GM19043 (cell line): ENCODE results near the gene COTL1.
A peak's percentile ranks its signal among the peaks of the same experiment; 100 is the strongest.
"Not testable (repeated sequence)": the region's sequence is repeated elsewhere in the genome, so short reads cannot be mapped to it uniquely, and the experiment has no call there.

Experiments
- ATAC-seq: cut with Tn5 transposase; IDR thresholded peaks from one replicate; pipeline ENCODE4 v1.9.1; 2021; ENCODE audit warnings: low read depth; ENCODE audit not compliant: unreplicated experiment

COTL1 gene

DNA sequence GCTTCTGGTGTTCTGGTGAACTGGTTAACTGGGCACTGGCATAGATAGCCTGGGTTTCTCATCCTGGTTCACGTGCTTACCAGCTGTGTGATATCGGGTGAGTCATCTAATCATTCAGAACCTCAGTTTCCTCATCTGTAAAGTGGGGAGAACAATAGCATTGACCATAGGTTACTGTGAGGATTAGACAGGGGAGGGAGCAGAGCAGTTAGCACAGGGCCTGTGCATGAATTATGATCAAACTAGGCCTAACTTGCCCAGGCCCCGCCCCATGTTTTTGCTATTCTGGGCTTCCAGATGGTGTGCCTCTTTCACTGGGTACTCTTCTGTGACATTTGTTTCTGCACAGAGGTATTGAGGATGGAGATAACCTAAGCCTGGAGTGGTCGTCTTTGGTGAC, 25.8 kb upstream of the COTL1 start:
- no peak for ATAC-seq

DNA sequence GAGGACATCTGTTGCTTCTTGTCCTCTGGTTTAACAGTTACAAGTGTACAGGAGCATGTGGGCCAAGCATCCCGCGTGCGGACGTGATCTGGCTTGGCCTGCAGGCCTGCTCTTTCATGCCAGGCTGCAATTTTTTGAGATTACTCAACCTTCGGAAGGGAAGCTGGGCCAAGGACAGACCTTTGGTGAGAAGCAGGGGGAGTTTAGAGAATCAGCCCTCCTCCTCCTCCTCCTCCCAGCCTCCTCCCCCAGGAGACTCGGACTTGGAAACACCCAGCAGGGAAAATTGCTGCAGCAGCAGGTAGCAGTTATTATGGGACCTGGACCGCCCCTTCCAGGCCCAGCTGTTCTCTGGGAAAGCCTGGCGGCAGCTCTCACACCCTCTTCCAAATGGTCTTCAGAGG, 25.3 kb upstream of the COTL1 start:
- no peak for ATAC-seq

DNA sequence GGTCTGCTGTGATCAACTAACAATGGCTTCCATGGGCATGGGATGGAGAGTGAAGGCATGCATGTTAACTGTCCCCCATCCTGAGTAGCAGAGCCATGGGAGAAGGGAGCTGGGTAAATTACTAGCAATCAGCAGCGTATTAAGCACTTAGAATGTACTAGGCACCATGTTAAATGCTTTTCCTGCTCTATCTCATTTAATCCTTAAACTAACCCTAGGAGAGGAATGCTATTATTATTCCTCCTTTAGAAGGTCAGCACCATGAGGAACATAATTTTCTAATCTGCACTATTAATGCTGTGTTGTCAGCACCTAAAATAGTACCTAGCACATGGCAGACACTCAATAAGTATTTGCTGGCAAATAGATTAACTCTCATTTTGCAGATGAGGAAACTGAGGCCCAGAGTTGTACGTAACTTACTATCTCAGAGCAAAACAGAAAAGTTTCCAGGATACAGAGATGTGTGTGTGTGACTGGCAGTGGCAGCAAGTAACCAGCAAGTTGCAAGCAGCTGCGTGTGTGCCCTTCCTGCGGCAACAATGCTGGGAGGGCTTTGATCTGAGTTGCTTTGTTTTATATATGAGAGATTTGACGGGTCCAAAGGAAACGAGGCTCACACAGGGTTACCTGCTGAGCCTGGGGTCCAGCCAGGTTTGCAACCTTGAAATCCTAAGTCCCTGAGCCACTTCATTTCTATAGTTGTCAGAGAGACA, 23.9 kb upstream of the COTL1 start:
- peak; percentile 5 for ATAC-seq

DNA sequence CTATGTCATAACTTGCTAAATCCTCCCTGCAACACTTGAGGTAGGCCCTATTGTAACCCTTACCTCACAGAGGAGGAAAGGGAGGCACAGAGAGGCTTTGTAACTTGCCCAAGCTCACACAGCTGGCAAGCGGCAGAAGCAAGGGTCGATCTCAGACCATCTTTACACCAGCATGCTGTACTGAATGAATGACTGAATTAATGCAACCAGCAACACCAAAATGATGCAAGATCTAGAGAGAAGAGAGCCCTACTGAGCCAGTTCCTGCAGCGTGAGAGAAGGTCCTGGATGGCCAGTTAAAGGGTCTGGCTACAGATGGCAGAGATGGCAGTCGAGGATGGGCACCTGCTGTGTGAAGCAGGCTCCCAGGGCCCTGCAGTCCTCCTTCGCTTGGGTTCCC, 22.3 kb upstream of the COTL1 start:
- no peak for ATAC-seq

DNA sequence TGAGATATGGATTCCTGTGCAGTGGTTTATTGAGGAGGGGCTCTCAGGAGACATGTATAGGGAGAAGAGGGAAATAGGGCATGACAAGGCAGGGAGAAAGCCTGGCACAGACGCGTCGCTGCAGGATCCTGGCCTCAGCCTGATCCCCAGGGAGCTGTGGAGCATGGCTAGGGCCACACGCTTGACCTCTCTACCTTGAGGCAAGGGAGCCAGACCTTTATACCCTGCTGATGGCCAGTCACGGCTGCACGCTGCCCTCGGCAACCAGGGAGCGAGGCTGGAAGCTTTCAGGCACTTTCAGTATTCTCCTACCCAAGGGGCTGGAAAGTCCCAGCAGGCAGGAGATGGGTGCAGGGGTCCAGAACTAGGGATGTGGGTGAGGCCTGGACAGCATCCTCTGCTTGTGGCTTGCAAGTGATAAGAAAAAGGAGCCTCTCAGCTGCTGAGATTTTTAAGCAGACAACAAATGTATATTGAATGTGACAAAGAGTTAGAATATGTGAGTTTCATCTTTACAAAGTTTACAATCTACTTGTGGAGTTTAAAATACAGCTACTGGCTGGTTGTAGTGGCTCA, 20.4 kb upstream of the COTL1 start:
- ATAC-seq, result no peak

DNA sequence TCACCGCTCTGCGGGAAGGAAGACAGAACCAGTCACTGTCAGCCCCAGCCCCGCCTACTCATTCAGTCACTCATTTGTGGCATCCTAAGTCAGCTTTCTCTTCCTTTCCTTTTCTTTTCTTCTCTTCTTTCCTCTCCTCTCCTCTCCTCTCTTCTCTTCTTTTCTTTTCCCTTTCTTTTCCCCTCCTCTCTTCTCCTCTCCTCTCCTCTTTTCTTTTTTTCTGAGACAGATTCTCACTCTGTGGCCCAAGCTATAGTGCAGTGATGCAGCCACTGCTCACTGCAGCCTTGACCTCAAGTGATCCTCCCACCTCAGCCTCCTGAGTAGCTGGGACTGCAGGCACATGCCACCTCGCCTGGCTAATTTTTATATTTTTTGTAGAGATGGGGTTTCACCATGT, 19.8 kb upstream of the COTL1 start:
- no peak for ATAC-seq

DNA sequence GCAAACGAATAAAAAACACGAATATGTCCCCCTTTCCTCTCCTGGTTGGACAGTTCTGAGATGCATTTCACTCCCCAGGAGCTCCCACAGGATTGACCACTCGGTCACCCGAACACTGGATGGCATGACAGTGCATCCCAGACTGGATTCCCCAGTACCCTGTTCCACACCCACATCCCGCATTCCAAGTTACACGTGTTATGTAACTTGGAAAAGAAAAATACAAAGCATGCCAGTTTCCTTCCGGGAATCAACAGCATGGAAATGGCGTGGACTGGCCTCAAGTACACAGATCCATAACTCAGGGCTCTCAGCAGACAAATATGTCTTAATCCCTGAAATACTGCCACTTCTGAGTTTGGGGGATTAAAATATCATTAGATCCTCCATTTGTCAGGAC, 17.8 kb upstream of the COTL1 start:
- ATAC-seq, result no peak

DNA sequence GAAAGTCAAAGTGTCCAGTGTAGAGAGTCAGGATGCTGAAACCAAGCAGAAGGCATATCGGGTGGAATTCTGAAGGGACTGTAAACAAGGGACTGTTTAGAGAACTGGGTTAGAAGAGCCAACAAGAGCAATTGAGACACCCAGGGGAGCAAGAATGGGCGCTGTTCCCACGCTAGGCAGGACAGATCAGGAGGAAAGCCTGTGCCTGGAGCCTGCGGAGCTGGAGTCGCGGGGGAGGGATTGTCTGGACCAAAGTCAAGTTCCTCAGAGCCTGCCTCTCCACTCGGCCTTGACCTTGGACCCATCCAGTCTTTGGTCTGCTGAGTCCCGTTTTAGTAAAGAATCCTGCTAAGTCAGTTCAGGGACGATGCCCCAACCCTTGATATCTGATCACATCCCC, 15.7 kb upstream of the COTL1 start:
- ATAC-seq, result no peak

DNA sequence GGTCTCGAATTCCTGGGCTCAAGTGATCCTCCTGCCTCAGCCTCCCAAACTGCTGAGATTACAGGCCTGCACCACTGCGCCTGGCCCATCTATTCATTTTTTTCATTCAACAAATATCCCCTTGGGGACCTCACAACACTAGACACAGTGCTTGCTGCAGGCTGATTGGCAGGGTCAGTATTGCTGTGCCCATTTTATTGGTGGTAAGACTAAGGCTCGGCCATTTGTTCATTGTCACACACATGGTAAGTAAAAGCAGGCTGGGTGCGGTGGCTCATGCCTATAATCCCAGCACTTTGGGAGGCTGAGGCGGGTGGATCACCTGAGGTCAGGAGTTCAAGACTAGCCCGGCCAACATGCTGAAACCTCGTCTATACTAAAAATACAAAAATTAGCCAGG, 15.0 kb upstream of the COTL1 start:
- ATAC-seq, result not testable (repeated sequence)

DNA sequence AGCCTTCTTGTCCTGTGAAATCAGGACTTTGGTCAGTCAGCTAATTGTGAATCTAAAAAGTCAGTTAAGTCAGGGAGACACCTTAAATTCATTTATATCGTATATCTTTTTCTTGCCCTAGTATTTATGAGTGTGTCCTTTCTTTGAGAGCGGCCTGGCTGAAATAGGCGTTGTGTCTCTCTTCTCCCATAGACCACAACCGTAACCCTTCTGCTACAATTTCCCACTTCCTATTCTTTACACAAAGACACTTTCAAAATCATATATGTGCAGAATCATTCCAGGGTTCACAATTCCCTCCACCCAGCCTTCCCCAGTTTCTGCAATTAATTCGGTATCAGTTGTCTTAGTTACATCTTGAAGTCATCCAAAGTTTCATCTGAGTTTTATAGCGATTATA, 14.0 kb upstream of the COTL1 start:
- ATAC-seq, result no peak

DNA sequence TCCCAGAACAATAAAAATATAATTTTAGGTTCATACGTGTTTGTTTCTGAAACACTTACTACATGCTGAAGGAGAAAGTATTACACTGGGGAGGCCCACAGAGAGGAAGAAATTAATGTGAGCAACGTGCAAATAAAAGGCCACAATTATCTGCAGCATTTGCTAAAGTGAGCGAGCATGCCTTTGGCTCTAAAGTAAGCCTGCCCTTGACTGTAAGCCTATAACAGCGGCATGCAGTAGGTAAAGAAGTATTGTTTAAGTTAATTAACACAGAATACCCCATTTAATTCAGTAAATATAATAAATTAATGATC, 13.2 kb upstream of the COTL1 start:
- ATAC-seq, result no peak

DNA sequence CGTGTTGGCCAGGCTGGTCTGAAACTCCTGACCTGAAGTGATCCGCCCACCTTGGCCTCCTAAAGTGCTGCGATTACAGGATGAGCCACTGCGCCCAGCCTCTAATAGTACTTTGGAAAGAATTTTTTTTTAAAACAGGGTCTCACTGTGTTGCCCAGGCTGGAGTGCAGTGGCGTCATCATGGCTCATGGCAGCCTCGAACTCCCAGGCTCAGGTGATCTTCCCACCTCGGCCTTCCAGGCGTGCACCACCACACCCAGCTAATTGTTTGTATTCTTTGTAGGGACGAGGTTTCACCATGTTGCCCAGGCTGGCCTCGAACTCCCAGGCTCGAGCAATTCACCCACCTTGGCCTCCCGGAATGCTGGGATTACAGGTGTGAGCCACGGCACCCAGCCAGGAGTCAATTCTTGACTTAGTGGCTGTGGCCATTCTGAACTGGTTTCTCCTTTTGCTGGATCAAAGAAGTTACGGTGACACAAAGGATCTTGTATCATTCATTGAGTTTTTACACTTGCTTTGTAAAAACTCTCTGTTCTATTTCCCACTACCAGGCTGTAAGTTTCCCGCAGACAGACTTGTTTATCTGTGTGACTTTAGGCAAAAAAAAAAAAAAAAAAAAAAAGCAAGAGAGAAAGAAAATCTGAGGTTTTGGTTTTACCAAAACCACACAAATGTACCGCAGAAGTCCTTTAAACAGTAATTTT, 12.7 kb upstream of the COTL1 start:
- no peak for ATAC-seq

DNA sequence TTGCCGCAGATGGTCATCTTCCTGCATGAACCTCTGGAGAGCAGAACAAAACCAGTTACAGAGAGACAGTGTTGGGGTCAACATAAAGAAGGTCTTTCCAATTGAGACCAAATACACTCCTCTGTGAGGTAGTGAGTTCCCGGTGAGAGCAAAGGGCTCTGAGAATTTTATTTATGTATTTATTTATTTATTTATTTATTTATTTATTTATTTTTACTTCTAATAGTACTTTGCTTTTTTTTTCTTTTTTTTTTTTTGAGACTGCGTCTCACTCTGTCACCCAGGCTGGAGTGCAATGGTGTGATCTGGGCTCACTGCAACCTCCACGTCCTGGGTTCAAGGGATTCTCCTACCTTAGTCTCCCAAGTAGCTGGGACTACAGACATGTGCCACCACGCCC, 12.1 kb upstream of the COTL1 start:
- ATAC-seq, result no peak

DNA sequence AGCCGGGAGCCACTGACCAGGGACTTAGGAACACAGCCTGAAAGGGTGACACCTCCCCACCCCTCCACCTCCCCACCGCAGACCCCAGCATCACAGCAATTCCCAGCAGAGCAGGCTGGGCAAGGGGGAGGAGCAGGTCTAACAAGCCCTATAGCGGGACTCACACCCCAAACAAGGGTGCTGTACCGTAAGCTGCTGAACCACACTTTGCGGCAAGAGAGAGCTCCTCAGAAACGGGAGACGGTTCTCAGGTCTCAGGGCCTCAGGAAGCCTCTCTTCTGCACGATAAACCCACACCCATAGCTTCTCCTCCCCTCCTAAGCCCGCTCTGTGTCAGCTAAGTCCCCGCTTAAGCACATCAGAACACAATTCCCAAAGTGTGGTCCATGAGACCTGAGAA, 11.7 kb upstream of the COTL1 start:
- no peak for ATAC-seq

DNA sequence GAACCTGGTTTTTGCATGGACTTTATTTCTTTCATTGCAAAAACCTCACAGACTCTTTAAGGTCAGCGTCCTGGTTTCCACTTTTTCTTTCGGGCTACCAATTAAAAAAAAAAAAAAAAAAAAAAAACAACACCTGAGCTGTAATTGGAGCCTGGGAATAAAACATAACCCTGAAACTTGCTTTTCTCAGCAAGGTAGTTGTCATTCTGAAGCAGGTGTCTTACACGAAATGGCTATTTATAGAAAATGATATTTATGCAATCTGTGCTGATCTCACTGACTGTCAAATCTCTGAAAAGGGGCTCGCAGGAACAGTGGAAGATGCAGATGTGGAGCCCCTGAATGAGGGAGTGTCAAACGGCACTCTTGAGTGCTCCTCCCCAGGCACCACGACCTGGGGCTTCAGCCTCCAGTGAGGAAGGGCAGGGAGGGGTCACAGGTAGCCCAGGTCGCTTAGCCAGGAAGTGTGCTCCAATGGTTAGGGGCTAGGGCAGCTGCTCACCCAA, 10.4 kb upstream of the COTL1 start:
- ATAC-seq, result no peak

DNA sequence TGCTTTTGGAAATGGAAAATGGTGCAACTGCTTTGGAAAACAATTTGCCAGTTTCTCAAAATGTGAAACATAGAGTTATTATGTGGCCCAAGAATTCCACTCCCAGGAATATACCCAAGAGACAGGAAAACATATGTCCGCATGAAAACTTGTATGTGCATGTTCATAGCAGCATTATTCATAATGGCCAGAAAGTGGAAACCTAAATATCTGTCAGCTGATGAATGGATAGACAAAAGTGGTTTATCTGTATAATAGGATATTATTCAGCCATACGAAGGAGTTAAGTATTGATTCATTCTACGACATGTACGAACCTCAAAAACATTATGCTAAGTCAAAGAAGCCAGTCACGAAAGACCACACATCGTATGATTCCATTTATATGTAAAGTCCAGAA, 7.7 kb upstream of the COTL1 start:
- ATAC-seq, result no peak

DNA sequence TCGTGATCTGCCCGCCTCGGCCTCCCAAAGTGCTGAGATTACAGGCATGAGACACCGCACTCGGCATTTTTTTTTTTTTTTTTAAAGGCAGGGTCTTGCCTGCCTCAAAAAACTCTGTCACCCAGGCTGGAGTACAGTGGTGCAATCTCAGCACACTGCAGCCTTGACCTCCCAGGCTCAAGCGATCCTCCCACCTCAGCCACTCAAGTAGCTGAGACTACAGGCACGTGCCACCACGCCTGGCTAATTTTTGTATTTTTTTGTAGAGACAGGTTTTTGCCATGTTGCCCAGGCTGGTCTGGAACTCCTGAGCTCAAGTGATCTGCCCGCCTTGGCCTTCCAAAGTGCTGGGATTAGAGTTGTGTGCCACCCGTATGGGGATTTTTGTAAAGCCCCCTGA, 3.0 kb upstream of the COTL1 start:
- ATAC-seq, result not testable (repeated sequence)

DNA sequence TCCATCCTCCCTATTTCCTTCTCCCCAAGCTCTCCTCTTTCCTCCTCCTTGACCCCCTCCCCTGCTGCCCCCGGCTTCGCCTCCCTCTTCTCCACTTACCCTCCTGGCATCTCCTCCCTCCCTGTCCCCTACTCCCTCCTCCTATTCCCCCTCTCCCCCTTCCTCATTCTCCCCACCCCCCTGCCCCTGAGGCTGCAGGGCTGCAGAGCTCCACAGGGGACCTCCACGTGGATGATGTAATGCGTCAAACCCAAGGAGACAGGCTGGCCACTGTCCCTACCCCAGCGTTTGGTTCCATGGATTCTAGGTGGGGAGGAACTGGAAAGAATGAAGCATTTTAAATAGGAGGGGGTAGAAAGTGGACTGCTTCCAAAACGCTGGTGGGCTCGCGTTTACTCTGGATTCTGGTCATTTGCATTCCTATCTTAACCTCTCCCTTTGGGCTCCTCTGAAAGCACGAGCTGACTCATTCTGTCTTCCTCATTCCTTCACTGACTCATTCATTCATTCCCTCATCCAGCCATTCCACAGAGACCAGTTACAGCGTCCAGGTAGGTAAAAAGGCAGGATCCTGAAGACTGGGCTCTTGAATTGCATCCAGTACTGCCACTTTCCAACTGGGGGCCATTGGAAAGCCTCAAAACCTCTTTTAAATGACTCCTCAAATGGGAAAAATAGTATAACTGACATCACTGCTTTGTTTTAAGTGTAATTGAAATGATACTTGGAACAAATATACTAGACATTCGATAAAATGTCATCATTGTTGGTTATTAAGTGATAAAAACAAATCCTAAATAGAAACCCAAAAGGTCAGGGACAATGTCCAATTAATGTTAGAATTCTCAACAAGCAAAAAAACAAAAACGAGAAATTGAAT, 943 bp upstream of the COTL1 start:
- no peak for ATAC-seq

DNA sequence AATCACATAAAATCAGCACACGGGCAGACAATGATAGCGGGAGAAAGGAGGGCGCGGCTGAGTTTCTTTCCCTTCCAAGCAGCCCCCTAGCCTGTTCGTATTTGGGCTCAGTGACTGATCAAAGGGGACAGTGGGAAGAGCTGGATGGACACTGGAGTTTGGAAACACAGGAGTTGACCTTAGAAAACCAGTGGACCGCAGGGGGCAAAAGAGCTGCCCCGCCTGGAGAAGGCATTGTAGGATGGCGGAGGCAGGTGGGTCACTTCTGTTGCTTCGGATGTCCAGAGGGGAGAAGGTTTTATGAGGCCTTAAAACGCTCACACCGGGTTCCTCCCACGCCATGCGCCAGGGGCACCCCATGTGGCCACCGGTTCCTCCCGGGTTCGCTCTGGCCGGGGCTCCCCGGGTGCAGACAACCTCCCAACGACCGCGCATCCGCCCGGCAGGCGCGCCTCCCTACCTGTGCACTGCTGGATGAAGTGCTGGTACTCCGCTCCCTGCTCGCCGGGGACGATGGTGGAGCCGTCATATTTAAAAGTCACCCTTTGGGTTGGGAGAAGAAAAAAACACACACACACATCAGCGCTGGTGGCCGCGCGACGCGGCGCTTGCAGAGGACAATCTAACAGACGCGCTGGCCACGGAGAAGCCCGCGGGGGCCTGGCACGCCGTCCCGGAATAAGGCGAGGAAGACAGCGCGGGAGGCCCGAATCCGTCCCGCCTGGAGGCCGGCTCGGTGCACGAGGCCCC, 662 bp downstream of the COTL1 start:
- peak; percentile 23 for ATAC-seq

DNA sequence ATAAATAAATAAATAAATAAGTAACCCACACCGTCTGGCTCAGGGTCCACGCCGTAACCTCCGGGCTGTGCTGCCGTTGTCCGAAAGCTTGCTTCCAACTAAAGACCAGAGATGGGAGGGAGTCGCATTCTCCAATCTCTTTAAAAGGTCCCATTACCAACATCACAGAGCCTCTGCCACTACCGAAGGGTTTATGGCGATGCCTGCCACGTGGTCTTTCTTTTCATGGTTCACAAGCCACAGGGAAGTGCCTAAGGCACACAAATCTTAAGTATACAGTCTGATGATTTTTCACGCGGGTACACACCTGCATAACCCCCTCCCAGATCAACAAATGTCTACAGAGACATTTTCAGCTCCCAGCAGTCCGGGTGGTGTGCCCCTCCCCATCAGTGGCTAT, 1.4 kb downstream of the COTL1 start:
- ATAC-seq, result no peak
